ENCODE data around the gene DLGAP3. TPM values are rescaled to one million over a fixed set of nuclear protein-coding genes. Genes with fewer than 3 reads are reported as not detected.

DLGAP3 gene
- total RNA-seq, 1 experiment from 2014 or later, result 0.27 TPM

DNA sequence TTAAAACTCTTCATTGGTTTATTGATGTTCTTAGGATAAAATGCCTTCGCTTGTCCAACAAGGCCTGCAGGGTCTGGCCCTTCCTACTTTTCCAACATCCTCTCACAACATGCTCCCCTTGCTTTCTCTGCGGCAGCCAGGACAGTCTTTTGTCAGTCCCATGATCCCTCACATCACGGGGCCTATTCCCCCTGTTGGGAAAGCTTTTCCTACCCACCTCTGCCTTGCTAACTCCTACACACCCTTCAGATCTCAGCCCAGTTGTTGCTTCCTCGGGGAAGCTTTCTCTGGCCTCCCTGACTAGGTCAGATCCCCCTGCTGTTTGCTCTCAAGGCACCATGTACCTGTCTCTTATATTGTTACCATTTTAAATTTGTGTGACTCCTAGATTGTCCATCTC lies 19.0 kb downstream of the DLGAP3 start (continued):
- TF ChIP-seq, protein P1, sequence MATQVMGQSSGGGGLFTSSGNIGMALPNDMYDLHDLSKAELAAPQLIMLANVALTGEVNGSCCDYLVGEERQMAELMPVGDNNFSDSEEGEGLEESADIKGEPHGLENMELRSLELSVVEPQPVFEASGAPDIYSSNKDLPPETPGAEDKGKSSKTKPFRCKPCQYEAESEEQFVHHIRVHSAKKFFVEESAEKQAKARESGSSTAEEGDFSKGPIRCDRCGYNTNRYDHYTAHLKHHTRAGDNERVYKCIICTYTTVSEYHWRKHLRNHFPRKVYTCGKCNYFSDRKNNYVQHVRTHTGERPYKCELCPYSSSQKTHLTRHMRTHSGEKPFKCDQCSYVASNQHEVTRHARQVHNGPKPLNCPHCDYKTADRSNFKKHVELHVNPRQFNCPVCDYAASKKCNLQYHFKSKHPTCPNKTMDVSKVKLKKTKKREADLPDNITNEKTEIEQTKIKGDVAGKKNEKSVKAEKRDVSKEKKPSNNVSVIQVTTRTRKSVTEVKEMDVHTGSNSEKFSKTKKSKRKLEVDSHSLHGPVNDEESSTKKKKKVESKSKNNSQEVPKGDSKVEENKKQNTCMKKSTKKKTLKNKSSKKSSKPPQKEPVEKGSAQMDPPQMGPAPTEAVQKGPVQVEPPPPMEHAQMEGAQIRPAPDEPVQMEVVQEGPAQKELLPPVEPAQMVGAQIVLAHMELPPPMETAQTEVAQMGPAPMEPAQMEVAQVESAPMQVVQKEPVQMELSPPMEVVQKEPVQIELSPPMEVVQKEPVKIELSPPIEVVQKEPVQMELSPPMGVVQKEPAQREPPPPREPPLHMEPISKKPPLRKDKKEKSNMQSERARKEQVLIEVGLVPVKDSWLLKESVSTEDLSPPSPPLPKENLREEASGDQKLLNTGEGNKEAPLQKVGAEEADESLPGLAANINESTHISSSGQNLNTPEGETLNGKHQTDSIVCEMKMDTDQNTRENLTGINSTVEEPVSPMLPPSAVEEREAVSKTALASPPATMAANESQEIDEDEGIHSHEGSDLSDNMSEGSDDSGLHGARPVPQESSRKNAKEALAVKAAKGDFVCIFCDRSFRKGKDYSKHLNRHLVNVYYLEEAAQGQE (IDR thresholded peaks at IDR 0.05; ENCODE audit: low read depth), result no peak
- TF ChIP-seq, protein P2, sequence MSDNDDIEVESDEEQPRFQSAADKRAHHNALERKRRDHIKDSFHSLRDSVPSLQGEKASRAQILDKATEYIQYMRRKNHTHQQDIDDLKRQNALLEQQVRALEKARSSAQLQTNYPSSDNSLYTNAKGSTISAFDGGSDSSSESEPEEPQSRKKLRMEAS (IDR thresholded peaks at IDR 0.05), result no peak
- TF ChIP-seq RAD21 (IDR thresholded peaks at IDR 0.05; ENCODE audit: low read depth), result no peak
- no peak for TF ChIP-seq JUND (IDR thresholded peaks at IDR 0.05)
- no peak for TF ChIP-seq ZNF274 (IDR thresholded peaks at IDR 0.05; ENCODE audit: low read depth, low read length)
- TF ChIP-seq SRF (IDR thresholded peaks at IDR 0.05; ENCODE audit: low read depth), result no peak
- TF ChIP-seq CEBPB (IDR thresholded peaks at IDR 0.05; ENCODE audit: low read depth), result no peak
- TF ChIP-seq, protein P3, sequence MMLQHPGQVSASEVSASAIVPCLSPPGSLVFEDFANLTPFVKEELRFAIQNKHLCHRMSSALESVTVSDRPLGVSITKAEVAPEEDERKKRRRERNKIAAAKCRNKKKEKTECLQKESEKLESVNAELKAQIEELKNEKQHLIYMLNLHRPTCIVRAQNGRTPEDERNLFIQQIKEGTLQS (IDR thresholded peaks at IDR 0.05), result no peak
- no peak for TF ChIP-seq SIN3A (IDR thresholded peaks at IDR 0.05; ENCODE audit: low read depth)
- no peak for TF ChIP-seq POLR2AphosphoS5 (IDR thresholded peaks at IDR 0.05; ENCODE audit: low read depth, low read length)
- TF ChIP-seq TCF7L2 (IDR thresholded peaks at IDR 0.05; ENCODE audit: borderline replicate concordance, extremely low read depth, insufficient read depth, insufficient read length), result no peak

DNA sequence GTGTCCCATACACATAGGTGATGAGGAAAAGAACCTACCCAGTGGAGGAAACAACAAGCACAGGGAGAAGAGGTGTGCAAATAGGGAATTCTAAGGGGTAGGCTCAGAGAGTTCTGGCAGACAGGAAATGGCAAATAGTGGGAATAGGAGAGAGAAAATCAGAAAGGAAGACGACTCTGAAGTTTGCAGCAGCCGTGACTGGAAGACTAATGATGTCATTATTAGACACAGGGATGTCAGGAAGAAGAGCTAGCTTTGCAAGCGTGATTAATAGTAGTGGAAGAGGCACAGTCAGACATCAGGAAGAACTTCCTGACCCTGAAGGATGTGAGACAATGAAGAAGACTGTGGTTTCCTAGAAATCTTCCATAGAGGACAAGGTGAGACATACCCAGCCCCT lies 21.1 kb downstream of the DLGAP3 start:
- Histone ChIP-seq H4K20me1 (ENCODE audit: insufficient read depth) (no peaks in the 10 kb centered on the region), H3K79me2 (ENCODE audit: insufficient read depth, low read length) (no peaks in the 10 kb centered on the region), H3K9me2 (ENCODE audit: insufficient read depth) (no peaks in the 10 kb centered on the region), H2AFZ (ENCODE audit: low read depth, low read length, poor library complexity, severe bottlenecking) (no peak overlapping the region), H3K4me3 (replicated peaks in 1 of 2; ENCODE audit: low read depth in 1 of 2, low read length in 2 of 2) (no peak overlapping the region), H3K27ac (ENCODE audit: low read depth, low read length) (no peak overlapping the region), H3K4me2 (ENCODE audit: low read length) (no peak overlapping the region), H3K27me3 (ENCODE audit: insufficient read depth, low read length) (peaks cover 24% of the 10 kb centered on the region; the same call in 1 of the 2 replicates), H3K9me3 (ENCODE audit: control insufficient read depth in 1 of 2, insufficient read depth in 1 of 2, low read depth in 1 of 2, low read length in 2 of 2) (no peaks in the 10 kb centered on the region), H3K9ac (ENCODE audit: low read length) (no peak overlapping the region), H3K4me1 (ENCODE audit: control insufficient read depth in 1 of 2, insufficient read depth in 2 of 2, low read length in 2 of 2) (no peaks in the 10 kb centered on the region), H3K36me3 (ENCODE audit: control insufficient read depth in 1 of 2, insufficient read depth in 2 of 2, low read length in 2 of 2) (no peaks in the 10 kb centered on the region)
- ChIA-PET RAD21 (ENCODE audit: low non-redundant PET in 1 of 2, low total read pairs in 2 of 2, uncharacterized antibody in 2 of 2, unreplicated experiment in 2 of 2) (no interaction called here), CTCF (no interaction called here), POLR2A (no interaction called here)
- ATAC-seq (no peak), DNase-seq (ENCODE audit: low read depth, low spot score) (no peak)
- BruUV-seq (replicated peaks), result no TSS peak
- intact Hi-C loops (cut with micrococcal nuclease), result no loop called here
- TF ChIP-seq ZNF274 (IDR thresholded peaks at IDR 0.05; ENCODE audit: low read depth, low read length) (no peak), JUND (IDR thresholded peaks at IDR 0.05) (no peak), ZFX (IDR thresholded peaks at IDR 0.05) (no peak), POLR2A (IDR thresholded peaks at IDR 0.05; ENCODE audit: borderline replicate concordance, extremely low read depth, insufficient read depth, insufficient read length) (no peak), FOSL1 (IDR thresholded peaks at IDR 0.05; ENCODE audit: low read depth) (no peak), EZH2 (IDR thresholded peaks at IDR 0.05) (no peak), CBX3 (IDR thresholded peaks at IDR 0.05; ENCODE audit: low read depth) (no peak)
- TF ChIP-seq, protein P1 (IDR thresholded peaks at IDR 0.05; ENCODE audit: low read depth), result no peak
- TF ChIP-seq, protein P4, sequence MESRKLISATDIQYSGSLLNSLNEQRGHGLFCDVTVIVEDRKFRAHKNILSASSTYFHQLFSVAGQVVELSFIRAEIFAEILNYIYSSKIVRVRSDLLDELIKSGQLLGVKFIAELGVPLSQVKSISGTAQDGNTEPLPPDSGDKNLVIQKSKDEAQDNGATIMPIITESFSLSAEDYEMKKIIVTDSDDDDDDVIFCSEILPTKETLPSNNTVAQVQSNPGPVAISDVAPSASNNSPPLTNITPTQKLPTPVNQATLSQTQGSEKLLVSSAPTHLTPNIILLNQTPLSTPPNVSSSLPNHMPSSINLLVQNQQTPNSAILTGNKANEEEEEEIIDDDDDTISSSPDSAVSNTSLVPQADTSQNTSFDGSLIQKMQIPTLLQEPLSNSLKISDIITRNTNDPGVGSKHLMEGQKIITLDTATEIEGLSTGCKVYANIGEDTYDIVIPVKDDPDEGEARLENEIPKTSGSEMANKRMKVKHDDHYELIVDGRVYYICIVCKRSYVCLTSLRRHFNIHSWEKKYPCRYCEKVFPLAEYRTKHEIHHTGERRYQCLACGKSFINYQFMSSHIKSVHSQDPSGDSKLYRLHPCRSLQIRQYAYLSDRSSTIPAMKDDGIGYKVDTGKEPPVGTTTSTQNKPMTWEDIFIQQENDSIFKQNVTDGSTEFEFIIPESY (IDR thresholded peaks at IDR 0.05; ENCODE audit: extremely low read depth, insufficient replicate concordance, low read length), result no peak
- TF ChIP-seq, protein P2 (IDR thresholded peaks at IDR 0.05), result no peak

Measured in HCT116 (cell line).